Esophagus muscularis mucosa (tissue), 4 donors: Measurements from ENCODE around the gene MPRIP.

ENCODE experiments used
- CTCF ChIP-seq, 3 experiments: fragments of 200-600 bp in 2 of 3; fragments of 450-650 bp in 1 of 3; sonication (generic) in 2 of 3; IDR thresholded peaks; one replicate each; pipeline ENCODE4 v1.5.1; 2017 to 2019; ENCODE audit warnings: antibody characterized with exemption in 3 of 3, mild to moderate bottlenecking in 2 of 3, moderate library complexity in 1 of 3
- EP300 ChIP-seq: sonication (generic); formaldehyde crosslinking; IDR thresholded peaks from one replicate; pipeline ENCODE4 v1.6.1; 2017; ENCODE audit warnings: antibody characterized with exemption
- POLR2A ChIP-seq: fragments of 450-650 bp; IDR thresholded peaks from one replicate; pipeline ENCODE4 v1.6.1; 2017; ENCODE audit warnings: antibody characterized with exemption, moderate library complexity, mild to moderate bottlenecking, low read depth
- POLR2AphosphoS5 ChIP-seq, 2 donors: sonication (generic); formaldehyde crosslinking; IDR thresholded peaks; one replicate each; pipeline ENCODE4 v1.6.1; 2017; ENCODE audit warnings: antibody characterized with exemption in 2 of 2

DNA sequence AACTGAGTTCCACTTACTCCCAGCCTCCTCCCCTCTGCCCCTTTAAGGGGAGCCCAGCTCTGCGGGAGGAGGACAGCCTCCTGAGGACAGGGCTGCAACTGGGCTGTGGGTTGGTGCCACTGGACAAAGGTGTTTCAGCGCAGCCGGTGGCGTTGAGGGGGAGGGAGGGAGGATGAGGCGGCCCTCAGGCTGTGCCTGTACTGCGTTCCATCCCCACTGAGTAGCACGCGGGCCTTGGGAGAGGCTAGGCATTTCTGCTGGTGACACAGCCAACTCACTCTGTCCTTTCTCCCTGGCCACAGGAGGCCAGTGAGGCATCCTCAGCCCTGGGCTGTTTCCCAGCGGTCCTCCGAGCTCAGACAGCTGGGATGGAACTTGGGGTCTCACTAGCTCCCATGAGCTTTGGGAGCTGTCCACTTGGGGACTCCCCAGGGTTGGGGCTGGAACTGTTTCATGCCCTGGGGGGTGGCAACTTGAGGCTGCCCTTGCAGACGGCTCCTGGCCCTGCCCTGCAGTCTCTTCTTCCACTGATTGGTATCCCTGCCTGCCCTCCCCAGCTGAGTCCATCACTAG is 70.5 kb downstream of the MPRIP start:
- no peak for TF ChIP-seq POLR2A
- TF ChIP-seq CTCF (IDR thresholded peaks at IDR 0.05): no peak
- no peak for TF ChIP-seq POLR2AphosphoS5 (IDR thresholded peaks at IDR 0.05)
- TF ChIP-seq EP300: no peak
